ENCODE measurements around the gene CREM. TPM values are rescaled to one million over a fixed set of nuclear protein-coding genes. Genes with fewer than 3 reads are reported as not detected.

CREM gene
- total and polyA plus RNA-seq, 2 experiments from 2014 or later = 40.9 to 43.8 TPM

- H3K27ac Mint-ChIP-seq = no peak overlapping the region
Measured at GRCh38 chr10:35234073-35234472, 107.4 kb downstream of the CREM start.

More at GRCh38 chr10:35234073-35234472, 107.4 kb downstream of the CREM start:
- Mint-ChIP-seq H3K36me3 (ENCODE audit: low read depth) (no peaks in the 10 kb centered on the region), H3K4me3 (no peak overlapping the region), H3K9me3 (no peaks in the 10 kb centered on the region), H3K4me1 (peaks cover 6% of the 10 kb centered on the region), H3K27me3 (ENCODE audit: insufficient read depth, low read depth, poor library complexity) (no peaks in the 10 kb centered on the region)
- no peaks in the 10 kb centered on the region for H3K36me3 ChIP-seq (ENCODE audit: insufficient read depth)
- no peak overlapping the region for H3K27ac ChIP-seq (ENCODE audit: low read depth)
- no peaks in the 10 kb centered on the region for H3K27me3 ChIP-seq (ENCODE audit: insufficient read depth)
- no peaks in the 10 kb centered on the region for H4K20me1 ChIP-seq (replicated peaks; ENCODE audit: insufficient read depth)
- no peak overlapping the region for H2AFZ ChIP-seq
- no peak for TF ChIP-seq ZNF114 (CRISPR knock-in tag; IDR thresholded peaks at IDR 0.05)
- TF ChIP-seq ZNF462 (CRISPR knock-in tag; IDR thresholded peaks at IDR 0.05) = no peak
- TF ChIP-seq ETS1 (IDR thresholded peaks at IDR 0.05) = no peak
- no peak for TF ChIP-seq JUNB (IDR thresholded peaks at IDR 0.05; ENCODE audit: unreplicated experiment)
- no peak for TF ChIP-seq NANOG (IDR thresholded peaks at IDR 0.05; ENCODE audit: borderline replicate concordance)
- no peak for TF ChIP-seq EZH2 (IDR thresholded peaks at IDR 0.05; ENCODE audit: low read depth, unreplicated experiment)
- TF ChIP-seq POLR2AphosphoS5 (IDR thresholded peaks at IDR 0.05; ENCODE audit: low read depth) = no peak
- TF ChIP-seq EZH2phosphoT487 (IDR thresholded peaks at IDR 0.05; ENCODE audit: unreplicated experiment) = no peak
- TF ChIP-seq ZNF331 (CRISPR knock-in tag; IDR thresholded peaks at IDR 0.05; ENCODE audit: low read depth) = no peak
- TF ChIP-seq, protein P1, sequence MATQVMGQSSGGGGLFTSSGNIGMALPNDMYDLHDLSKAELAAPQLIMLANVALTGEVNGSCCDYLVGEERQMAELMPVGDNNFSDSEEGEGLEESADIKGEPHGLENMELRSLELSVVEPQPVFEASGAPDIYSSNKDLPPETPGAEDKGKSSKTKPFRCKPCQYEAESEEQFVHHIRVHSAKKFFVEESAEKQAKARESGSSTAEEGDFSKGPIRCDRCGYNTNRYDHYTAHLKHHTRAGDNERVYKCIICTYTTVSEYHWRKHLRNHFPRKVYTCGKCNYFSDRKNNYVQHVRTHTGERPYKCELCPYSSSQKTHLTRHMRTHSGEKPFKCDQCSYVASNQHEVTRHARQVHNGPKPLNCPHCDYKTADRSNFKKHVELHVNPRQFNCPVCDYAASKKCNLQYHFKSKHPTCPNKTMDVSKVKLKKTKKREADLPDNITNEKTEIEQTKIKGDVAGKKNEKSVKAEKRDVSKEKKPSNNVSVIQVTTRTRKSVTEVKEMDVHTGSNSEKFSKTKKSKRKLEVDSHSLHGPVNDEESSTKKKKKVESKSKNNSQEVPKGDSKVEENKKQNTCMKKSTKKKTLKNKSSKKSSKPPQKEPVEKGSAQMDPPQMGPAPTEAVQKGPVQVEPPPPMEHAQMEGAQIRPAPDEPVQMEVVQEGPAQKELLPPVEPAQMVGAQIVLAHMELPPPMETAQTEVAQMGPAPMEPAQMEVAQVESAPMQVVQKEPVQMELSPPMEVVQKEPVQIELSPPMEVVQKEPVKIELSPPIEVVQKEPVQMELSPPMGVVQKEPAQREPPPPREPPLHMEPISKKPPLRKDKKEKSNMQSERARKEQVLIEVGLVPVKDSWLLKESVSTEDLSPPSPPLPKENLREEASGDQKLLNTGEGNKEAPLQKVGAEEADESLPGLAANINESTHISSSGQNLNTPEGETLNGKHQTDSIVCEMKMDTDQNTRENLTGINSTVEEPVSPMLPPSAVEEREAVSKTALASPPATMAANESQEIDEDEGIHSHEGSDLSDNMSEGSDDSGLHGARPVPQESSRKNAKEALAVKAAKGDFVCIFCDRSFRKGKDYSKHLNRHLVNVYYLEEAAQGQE (IDR thresholded peaks at IDR 0.05; ENCODE audit: unreplicated experiment) = no peak
- TF ChIP-seq CTCF (conservative IDR thresholded peaks at IDR 0.05; ENCODE audit: low read depth in 2 of 2) = no peak
- no peak for TF ChIP-seq STAT1 (IDR thresholded peaks at IDR 0.05; ENCODE audit: unreplicated experiment)
- no peak for TF ChIP-seq CREB1 (CRISPR knock-in tag; IDR thresholded peaks at IDR 0.05; ENCODE audit: low read depth)
- H3K79me2 ChIP-seq (replicated peaks; ENCODE audit: insufficient read depth) = no peaks in the 10 kb centered on the region
- no peaks in the 10 kb centered on the region for H3F3A ChIP-seq (replicated peaks; ENCODE audit: low read depth)
- ATAC-seq (no peak), DNase-seq (ENCODE audit: low spot score) (no peak)
- no peak overlapping the region for H3K4me3 ChIP-seq
- H3K4me2 ChIP-seq = no peak overlapping the region
- H3K9me2 ChIP-seq (ENCODE audit: insufficient read depth) = no peaks in the 10 kb centered on the region
- H3K4me1 ChIP-seq (ENCODE audit: insufficient read depth) = no peaks in the 10 kb centered on the region

Data from GM23338 (cell line).